T-helper 2 cell (primary cell): ENCODE data around the gene DDX10.

Experiments used
- DNase-seq, 5 experiments: peaks; one replicate each; pipeline versions ENCODE4 v3.0.0 to v3.0.0-alpha.2; 2012 to 2022

The DDX10 gene

DNA sequence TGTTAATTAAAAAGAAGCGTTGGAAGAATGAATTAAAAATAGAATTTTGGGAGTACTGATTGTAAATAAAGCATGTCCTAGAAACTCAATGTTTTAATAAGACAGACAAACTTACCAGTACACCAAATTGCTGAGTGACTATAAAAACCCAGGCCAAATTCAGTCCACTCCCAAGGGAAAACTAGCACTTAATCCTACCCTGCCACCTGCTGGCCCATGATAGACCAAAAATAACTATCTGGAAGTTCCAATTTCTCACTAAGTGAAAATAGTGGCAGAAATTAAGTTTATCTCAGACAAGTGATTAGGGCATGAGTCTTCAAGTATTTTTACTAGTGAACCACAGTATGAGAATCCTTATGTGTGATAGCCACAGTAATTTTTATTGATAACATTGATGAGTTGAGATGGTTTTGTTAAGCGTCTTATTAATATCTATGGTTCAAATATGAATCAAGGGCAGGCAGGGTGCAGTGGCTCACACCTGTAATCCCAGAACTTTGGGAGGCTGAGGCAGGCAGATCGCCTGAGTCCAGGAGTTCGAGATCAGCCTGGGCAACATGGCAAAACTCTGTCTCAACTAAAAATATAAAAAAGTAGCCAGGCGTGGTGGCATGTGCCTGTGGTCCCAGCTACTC is 9.8 kb upstream of the DDX10 start:
- no peak for DNase-seq

DNA sequence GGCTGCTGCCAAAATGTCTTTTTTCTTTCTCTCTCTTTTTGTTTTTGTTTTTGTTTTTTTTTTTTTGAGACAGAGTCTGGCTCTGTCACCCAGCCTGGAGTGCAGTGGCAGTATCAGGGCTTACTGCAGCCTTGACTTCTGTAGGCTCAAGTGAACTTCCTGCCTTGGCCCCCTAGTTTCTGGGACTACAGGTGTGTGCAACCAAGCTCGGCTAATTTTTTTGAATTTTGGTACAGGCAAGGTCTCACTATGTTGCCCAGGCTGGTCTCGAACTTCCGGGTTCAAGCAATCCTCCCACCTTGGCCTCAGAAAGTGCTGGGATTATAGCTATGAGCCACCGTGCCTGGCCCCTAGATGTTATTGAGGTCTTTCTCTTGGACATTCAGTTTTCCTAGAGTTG is 2.2 kb upstream of the DDX10 start:
- no peak for DNase-seq

DNA sequence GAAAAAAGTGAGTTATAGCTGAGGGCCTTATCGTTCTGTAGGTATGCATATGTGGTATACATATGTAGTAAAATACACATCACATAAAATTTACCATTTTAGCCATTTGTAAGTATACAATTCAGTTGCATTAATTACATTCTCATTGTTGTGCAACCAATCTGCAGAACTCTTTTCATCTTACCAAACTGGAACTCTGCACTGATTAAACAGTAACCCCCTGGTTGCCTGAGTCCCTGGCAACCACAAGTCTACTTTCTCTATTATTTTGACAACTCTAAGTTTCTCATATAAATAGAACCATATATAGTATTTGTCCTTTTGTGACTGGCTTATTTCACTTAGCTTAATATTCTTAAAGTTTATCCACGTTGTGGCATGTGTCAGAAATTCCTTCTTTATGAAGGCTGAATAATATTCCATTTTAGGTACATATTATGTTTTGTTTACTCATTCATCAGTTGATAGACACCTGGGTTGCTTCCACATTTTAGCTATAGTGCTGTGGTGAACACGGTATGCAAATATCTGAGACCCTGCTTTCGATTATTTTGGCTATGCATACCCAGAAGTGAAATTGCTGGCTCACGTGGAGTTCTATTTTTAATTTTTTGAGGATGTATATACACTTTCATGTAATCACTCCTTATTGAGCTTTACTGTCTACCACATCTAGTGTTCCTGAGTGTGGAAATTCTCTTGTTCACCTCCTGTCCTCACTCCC is 1.6 kb upstream of the DDX10 start:
- no peak for DNase-seq

DNA sequence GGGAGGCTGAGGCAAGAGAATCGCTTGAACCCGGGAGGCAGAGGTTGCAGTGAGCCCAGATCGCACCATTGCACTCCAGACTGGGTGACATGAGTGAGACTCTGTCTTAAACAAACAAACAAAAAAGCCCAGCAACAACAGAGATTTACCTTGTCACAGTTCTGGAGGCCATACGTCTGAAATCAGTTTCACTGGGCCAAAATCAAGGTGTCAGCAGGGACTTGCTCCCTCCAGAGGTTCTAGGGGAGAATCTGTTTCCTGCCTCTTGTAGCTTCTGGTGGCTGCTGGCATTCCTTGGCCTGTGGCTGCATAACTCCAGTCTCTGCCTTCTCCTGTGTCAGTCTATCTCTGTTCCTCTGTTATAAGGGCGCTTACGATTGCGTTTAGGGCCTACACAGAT is 1.5 kb downstream of the DDX10 start:
- DNase-seq: no peak

DNA sequence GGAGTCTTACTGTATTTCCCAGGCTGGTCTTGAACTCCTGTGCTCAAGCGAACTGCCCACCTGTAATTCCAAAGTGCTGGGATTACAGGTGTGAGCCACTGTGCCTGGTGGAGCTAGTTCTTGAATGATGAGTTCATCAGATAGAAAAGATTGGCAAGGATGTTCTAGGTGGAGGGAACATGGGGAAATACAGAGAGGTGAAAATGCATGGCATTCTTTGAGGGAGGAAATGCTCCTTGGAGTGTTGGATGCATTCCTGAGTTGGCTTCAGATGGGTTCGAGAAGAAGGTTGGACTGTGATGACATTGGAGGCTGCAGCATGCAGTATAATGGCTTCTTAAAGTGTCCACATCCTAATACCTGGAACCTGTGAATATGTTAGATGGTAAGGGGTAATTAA is 4.4 kb downstream of the DDX10 start:
- no peak for DNase-seq

DNA sequence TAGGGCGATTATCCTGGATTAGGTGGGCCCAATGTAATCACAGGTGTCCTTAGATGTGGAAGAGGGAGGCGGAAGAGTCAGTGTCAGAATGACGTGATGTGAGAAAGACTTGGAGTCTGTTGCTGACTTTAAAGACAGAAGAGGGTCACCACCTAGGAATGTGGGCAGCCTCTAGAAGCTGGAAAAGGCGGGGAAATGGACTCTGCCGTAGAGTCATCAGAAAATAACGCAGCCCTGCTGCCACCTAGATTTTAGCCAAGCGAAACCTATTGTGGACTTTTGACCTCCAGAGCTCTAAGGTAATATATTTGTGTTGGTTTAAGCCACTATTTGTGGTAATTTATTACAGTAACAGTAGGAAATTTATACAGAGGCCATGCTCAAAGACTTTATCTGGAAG is 4.8 kb downstream of the DDX10 start:
- DNase-seq: no peak

DNA sequence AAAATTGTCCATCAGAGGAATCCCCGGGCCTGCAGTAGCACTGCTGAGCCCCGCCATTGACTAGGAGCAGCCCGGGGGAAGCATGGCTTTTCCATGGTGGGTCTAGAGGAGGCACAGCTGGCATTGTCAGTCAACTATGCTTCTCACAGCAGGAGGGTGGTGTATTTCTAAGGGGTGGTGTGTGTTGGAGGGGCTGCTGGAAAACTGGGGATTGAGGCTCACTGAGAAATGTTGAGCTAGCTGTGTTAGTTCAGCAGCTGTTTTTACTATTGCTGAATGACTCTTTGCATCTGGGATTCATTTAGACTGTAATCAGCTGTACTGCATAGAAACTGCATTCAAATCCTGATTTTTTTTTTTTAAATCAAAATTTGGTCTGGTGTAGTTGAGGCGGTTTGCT is 5.6 kb downstream of the DDX10 start:
- no peak for DNase-seq

DNA sequence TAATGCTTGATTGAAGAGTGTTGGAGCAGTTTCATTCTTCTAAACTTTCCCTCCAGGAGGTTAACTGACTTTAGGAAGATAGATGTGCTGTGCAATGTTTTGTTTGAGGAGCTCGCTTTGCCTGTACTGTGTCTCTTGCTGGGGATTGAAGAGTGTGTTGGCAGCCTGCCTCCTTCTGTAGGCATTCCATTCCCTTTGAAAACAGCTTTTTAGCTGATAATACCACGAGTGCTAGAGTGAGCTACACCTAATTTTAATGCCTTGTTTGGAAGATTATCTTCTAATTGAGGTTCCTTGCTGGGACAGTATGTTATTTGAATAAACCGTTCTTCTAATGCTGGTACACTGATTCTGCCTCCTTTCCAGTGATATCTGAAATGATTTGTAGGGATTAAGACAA is 7.2 kb downstream of the DDX10 start:
- no peak for DNase-seq

DNA sequence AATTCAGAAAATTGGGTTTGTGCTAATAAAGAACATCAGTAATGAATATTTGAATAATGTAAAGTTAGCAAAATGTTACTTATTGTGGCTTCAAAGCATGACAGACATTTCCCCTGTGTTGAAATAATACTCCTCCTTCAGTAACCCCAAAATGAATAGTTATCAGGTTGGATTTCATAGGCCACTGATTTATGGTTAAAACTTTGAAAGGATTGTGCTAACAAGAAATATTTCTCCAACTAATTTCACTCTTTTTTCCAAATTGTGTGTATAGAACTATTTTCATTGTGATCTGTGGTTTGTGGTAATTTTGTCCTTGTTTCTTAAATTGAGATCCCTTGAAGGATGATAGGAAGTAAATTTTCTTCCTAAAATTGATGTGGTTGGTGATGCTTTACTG is 7.9 kb downstream of the DDX10 start:
- no peak for DNase-seq

DNA sequence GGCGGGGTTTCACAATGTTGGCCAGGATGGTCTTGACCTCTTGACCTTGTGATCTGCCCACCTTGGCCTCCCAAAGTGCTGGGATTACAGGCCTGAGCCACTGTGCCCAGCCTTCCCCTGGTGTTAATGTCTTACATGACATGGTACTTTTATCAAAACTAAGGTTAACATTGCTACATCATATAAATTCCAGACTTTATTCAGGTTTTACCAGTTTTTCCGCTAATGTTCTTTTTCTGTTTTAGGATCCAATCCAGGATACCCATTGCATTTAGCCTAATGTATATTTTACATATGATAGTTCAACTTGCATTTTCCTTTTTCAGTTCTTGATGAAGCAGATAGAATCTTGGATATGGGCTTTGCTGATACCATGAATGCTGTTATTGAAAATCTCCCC is 14.2 kb downstream of the DDX10 start:
- DNase-seq: no peak

DNA sequence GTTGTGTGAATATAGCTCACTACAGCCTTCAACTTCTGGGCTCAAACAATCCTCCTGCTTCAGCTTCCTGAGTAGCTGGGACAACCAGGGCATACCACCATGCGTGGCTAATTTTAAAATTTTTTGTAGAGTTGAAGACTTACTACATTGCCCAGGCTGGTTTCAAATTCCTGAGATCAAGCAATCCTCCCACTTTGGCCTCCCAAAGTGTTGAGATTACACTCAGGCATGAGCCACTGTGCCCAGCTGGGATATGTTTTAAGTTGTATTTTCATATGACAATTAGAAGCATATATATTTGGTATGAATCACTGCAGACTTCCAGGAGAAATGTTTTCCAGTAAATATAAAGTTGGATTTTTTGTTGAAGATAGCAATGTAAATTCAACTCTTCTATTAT is 15.4 kb downstream of the DDX10 start:
- no peak for DNase-seq

DNA sequence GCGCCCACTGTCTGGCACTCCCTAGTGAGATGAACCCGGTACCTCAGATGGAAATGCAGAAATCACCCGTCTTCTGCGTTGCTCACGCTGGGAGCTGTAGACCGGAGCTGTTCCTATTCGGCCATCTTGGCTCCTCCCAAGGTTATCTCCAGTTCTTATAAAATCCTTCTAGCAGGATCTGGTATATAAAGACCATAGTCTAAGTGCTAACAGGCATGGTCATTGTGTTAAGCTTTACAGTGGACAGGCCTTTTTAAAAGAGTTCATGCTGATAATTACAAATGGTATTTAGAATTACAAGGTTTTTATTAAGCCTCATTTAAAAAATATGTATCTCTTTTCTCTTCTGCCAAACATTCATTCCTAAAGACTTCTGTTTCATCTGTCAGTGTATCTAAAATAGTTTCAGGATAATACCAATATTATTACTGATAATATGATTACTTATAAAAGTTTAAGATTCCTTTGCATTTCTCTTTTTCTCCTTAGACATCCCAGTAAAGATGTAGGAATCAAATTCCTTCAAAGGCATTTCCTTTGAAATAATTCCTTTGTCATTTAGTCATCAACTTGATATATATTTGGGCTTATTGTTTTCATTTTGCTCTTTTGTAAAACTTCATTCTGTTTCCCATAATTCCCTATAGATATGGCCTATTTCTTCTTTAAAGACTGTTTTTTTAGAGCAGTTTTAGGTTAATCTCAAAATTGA is 20.7 kb downstream of the DDX10 start:
- DNase-seq: no peak

DNA sequence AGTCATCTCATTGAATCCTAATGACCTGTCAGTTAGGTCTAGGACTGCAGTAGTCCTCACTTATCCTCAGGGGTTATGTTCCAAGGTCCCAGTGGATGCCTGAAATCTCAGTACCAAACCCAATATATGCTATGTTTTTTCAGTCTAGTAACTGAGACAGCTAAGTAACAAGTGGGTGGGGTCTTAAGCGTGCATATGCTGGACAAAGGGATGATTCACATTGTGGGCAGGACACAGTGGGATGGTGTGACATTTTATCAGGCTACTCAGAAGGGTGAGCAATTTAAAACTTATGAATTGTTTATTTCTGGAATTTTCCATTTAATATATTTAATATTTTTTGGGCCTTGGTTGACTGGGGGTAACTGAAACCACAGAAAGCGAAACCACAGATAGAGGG is 29.0 kb downstream of the DDX10 start:
- no peak for DNase-seq

DNA sequence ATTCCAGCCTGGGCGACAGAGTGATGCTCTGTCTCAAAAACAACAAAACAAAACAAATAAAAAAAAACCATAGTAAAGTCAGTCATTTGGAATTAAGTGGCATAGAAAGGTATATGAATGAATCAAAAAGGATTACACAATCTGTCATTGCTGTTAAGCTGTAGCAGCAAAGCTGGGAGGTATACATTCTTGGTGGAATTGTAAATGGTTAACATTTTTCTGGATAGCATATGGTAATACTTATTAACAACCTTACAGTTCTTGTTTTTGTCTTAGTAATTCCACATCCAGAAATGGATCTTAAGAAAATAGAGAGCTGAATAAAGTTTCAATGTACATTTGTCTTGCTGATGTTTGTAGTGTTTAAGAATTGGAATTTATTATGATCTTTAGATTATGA is 30.0 kb downstream of the DDX10 start:
- DNase-seq: no peak

DNA sequence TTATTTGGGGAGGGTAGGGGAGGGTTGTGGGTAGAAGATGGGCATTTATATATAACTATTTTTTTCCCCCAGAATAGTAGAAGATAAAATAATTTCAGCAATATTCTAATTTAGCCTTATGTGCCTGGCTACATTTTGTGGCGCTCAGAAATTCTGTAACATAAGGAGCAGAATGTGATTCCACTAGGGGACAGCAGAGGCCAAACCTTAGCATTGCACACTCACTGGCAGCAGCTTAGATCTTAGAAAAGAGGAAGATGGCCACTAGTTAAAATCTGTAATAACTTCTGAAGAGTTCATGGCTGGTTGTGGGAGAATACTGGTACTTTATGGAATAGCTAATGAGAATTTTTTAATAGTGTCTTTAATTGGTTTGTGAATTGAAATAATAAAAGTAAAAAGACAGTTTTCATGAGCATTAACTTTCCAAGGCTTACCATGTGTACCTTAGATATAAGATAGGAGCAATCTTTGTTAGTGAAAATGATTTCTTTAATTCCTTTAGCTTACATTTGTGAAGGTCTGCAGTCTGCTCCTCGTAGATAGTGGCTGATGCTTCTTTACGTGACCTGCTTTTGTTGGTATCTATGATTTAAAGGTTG is 33.1 kb downstream of the DDX10 start:
- DNase-seq: peak in 1 of 5 experiments; percentile 67

DNA sequence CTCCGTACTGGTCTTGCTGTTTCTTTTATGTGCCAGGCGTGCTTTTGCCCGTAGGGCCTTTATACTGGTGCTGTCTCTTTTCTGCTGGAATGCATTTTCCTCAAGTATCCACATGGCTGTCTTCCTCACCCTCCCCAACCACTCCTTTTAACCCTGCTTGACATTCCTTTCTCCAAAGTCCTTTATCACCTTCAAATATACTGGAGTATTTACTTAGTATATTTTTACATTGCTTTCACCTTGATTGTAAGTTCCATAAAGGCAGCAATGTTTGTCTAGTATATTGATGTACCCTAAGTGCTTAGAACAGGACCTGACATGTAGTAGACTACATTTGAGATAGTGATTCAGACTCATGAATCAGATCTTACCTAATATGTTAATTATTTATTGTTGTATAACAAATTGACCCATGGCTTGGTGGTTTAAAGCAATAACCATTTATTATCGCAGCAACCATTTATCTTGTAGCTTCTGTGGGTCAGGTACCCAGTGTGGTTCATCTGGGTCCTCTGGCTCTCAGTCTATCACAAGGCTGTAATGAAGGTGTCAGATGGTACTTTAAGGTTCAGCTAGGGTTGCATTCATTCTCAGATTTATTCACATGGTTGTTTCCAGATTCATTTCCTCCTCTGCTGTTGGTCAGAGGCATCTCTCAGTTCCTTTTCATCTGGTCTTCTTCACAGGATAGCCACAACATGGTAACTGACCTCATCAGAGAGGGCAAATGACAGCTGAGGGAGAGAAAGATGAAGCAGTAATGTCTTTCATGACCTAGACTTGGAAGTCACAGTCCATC is 34.2 kb downstream of the DDX10 start:
- DNase-seq: no peak

DNA sequence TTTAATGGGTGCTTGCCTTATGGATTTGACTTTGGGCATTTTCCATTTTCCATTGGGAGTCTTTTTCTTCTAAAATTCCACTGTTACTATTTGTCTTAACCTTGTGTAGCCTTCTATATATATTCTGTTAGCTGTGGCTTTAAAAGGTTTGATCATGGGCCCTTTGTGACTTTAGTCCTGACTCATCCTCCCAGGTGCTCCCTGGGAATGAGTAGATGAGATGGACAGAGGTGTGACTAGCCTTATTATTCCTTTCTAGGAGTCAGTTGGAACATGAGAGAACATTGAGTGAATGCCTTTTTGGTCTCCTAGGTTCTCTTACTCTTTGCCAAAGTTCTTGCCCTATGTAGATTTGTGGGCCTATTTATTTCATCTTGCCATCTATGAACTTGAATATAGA is 39.0 kb downstream of the DDX10 start:
- no peak for DNase-seq

DNA sequence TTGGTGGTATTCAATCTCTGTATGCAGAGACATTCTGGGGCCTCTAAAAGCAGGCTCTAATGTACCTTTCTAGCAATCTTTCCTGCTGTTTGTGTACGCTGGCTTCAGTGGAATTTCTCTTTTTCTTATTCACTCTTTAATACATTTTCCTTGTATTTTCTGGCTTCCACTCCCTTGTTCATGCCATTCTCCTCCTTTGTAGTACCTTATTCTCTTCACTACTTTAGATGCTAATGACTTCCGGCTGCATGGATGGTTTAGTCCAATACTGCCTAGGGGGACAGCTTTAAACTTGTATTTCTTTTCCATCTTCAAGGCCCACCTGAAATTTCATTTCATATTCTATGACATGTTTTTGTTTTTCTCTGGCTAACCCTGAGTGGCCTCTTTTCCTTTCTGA is 40.2 kb downstream of the DDX10 start:
- no peak for DNase-seq

DNA sequence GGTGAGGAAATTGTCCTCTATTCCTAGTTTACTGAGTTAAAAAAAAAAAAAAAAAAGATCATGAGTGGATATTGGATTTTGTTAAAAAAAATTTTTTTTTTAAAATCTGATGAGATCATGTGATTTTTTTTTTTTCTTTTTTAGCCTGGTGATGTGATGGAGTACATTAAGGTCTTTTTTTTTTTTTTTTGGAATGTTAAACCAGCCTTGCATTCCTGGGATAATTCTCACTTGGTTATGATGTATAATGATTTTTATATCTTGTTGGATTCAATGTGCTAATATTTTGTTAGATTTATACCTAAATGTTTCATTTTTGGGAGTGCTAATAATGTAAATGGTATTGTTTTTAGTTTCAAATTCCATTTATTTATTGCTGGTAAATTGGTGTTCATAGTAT is 43.3 kb downstream of the DDX10 start:
- no peak for DNase-seq

DNA sequence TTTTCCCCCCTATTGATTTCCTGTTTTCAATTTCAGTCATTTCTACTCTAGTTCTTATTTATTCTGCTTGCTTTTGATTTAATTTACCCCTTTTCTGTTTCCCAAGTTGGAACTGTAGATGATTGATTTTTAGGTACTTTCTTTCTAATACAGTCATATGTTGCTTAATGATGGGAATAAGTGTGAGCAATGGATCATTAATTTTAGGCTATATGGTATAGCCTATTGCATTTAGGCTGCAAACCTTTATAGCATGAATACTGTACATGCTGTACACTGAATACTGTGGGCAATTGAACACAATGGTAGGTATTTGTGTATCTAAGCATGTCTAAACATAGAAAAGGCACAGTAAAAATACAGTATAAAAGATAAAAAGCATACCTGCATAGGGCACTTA is 44.9 kb downstream of the DDX10 start:
- no peak for DNase-seq

DNA sequence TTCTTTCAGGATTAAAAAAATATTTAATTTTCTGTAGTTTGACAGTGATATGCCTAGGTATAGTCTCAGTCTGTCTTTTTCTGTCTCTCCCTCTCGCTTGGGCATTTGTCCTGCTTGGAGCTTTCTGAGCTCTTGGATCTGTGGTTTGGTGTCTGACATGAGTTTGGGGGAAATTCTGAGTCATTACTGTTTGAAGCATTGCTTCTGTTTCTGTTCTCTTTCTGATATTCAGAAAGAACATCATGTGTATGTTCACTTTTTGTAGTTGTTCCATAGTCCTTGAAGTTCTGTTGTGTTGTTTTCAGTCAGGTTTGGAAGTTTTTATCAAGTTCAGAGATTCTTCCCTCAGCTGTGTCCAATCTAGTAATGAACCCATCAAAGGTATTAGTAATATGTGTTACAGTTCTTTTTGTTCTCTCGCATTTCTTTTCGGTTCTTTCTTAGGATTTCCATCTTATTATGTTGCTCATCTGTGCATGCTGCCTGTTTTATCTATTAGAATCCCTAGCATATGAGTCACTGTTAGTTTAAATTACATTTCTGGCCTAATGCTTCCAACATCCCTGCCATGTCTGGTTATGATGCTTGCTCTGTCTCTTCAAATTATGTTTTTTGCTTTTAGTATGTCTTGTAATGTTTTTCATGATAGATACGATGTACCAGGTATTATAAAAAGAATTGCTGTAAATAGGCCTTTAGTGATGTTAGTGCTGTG is 48.4 kb downstream of the DDX10 start:
- DNase-seq: no peak

DNA sequence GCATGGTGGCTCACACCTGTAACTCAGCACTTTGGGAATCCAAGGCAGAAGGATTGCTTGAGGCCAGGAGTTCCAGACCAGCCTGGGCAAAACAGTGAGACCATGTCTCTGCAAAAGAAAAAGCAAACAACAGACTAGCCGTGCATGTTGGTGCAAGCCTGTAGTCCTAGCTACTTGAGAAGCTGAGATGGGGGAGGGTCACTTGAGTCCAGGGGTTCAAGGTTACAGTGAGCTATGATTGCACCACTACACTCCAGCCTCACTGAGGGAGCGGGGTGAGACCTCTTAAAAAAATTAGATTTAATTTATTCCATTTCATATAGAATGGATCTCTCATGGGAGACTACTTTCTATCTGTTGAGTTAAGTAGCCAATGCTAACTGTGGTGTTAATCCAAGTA is 50.4 kb downstream of the DDX10 start:
- DNase-seq: no peak
